ENCODE measurements around the gene PBX3. TPM values are rescaled to one million over a fixed set of nuclear protein-coding genes. Genes with fewer than 3 reads are reported as not detected.

PBX3 gene
- total RNA-seq, 2 donors from 2014 or later = 37.5 to 46.1 TPM

DNA sequence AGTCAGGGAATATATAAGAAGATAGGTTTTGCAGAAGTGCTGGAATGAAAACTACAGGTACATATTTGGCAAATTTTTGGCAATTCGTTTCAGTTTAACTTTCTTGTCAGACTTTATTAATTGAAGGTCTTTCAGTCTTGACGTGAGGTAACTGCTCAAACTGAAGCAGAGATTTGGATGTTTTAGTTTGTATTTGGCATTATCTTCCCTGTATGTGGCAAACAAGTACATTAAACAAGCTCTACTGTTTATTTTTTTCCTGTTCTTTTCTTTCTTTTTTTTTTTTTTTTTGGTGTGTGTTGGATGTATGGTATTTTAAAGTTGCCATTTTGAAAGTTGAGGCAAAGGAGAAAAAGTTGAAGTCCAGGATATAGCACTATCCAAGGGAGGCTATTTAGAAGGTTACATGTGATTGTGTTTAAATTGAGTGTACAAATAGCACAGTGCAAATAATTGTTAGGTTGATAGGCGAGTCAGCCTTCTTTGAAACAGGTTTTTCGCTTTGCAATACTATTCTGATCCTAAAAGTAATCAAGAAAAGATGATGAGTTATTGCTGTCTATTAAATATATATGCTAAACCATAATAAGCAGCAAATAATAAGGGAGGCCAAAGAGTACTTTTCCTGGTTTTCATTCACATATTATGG lies 2.2 kb downstream of the PBX3 start:
- Mint-ChIP-seq H3K27ac (no peak overlapping the region), H3K9me3 (no peaks in the 10 kb centered on the region), H3K4me1 (peaks cover 47% of the 10 kb centered on the region), H3K4me3 (peak overlapping the region; percentile 82), H3K36me3 (ENCODE audit: low read depth) (no peaks in the 10 kb centered on the region), H3K27me3 (ENCODE audit: insufficient read depth) (peaks cover 12% of the 10 kb centered on the region)
- no peak for DNase-seq
- WGBS, 2 experiments (ENCODE audit: insufficient coverage in 1 of 2, insufficient read length in 1 of 2) = 49 to 67% methylated on average over 1 to 4 of the region's 4 CpGs
- peaks cover 5% of the 10 kb centered on the region for H3K36me3 ChIP-seq (ENCODE audit: control insufficient read depth, insufficient read depth, low read length)
- H3K9me3 ChIP-seq (ENCODE audit: control insufficient read depth, low read length) = no peaks in the 10 kb centered on the region
- TF ChIP-seq, protein P1, sequence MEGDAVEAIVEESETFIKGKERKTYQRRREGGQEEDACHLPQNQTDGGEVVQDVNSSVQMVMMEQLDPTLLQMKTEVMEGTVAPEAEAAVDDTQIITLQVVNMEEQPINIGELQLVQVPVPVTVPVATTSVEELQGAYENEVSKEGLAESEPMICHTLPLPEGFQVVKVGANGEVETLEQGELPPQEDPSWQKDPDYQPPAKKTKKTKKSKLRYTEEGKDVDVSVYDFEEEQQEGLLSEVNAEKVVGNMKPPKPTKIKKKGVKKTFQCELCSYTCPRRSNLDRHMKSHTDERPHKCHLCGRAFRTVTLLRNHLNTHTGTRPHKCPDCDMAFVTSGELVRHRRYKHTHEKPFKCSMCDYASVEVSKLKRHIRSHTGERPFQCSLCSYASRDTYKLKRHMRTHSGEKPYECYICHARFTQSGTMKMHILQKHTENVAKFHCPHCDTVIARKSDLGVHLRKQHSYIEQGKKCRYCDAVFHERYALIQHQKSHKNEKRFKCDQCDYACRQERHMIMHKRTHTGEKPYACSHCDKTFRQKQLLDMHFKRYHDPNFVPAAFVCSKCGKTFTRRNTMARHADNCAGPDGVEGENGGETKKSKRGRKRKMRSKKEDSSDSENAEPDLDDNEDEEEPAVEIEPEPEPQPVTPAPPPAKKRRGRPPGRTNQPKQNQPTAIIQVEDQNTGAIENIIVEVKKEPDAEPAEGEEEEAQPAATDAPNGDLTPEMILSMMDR (conservative IDR thresholded peaks at IDR 0.05) = no peak
- peak overlapping the region; percentile 55 for H3K9ac ChIP-seq (ENCODE audit: extremely low read depth, low read length, poor library complexity, severe bottlenecking)
- no peaks in the 10 kb centered on the region for H3K27me3 ChIP-seq (ENCODE audit: control insufficient read depth, insufficient read depth, low read length, poor library complexity, severe bottlenecking)
- H3K4me1 ChIP-seq (ENCODE audit: control insufficient read depth, insufficient read depth, low read length) = peaks cover 6% of the 10 kb centered on the region
- H3K27ac ChIP-seq (ENCODE audit: low read depth, low read length) = no peak overlapping the region
- peak overlapping the region; percentile 90 for H3K4me3 ChIP-seq (ENCODE audit: low read length)

DNA sequence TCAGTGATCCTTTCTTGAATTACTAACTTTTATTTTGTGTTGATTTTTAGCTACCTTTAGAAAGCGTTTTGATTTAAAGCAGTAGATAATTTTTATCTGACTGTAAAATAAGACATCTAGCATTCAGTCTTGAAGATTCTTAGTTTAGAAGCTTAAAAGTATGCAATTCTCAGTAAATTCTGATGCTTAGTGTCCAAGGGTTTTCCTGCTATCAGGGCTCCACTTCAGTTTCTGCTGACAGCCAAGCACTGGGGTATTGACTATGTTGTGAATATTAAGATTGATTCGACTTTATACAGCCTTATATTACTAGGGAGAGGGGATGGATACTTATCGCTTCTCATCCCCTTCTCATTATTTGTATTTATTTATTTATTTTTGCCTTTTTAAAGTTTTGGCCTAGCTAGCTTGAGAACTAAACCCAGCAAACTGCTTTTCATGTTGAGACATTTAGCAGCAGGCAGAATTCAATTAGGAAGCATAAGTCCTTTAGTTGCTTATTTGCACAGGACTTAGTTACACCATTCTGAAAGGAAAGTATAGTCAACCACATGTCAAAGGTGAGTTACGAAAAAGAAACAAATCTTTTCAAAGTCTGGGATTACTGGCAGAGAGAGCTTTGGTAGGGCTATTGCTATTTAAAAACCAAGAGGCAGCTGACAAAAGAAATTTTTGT lies 2.9 kb downstream of the PBX3 start:
- H3K27me3 Mint-ChIP-seq (ENCODE audit: insufficient read depth) = peaks cover 5% of the 10 kb centered on the region
- no peaks in the 10 kb centered on the region for H3K36me3 Mint-ChIP-seq (ENCODE audit: low read depth)
- Histone ChIP-seq H3K9me3 (ENCODE audit: control insufficient read depth, low read length) (no peaks in the 10 kb centered on the region), H3K9ac (ENCODE audit: extremely low read depth, low read length, poor library complexity, severe bottlenecking) (peak overlapping the region; percentile 55), H3K4me1 (ENCODE audit: control insufficient read depth, insufficient read depth, low read length) (peaks cover 9% of the 10 kb centered on the region), H3K4me3 (ENCODE audit: low read length) (peak overlapping the region; percentile 90), H3K27me3 (ENCODE audit: control insufficient read depth, insufficient read depth, low read length, poor library complexity, severe bottlenecking) (no peaks in the 10 kb centered on the region), H3K36me3 (ENCODE audit: control insufficient read depth, insufficient read depth, low read length) (peaks cover 5% of the 10 kb centered on the region), H3K27ac (ENCODE audit: low read depth, low read length) (peak overlapping the region; percentile 1)
- no peaks in the 10 kb centered on the region for H3K9me3 Mint-ChIP-seq
- 54 to 68% methylated on average over 2 to 3 of the region's 4 CpGs for WGBS, 2 experiments (ENCODE audit: insufficient coverage in 1 of 2, insufficient read length in 1 of 2)
- TF ChIP-seq, protein P1 (conservative IDR thresholded peaks at IDR 0.05) = no peak
- H3K27ac Mint-ChIP-seq = peak overlapping the region; percentile 44
- H3K4me3 Mint-ChIP-seq = peak overlapping the region; percentile 82
- peaks cover 49% of the 10 kb centered on the region for H3K4me1 Mint-ChIP-seq
- no peak for DNase-seq

GRCh38 chr9:125750627-125751011 lies 3.4 kb downstream of the PBX3 start:
- Histone ChIP-seq H3K4me3 (ENCODE audit: low read length) (peak overlapping the region; percentile 90), H3K9me3 (ENCODE audit: control insufficient read depth, low read length) (no peaks in the 10 kb centered on the region), H3K36me3 (ENCODE audit: control insufficient read depth, insufficient read depth, low read length) (peaks cover 5% of the 10 kb centered on the region), H3K9ac (ENCODE audit: extremely low read depth, low read length, poor library complexity, severe bottlenecking) (peak overlapping the region; percentile 55), H3K27me3 (ENCODE audit: control insufficient read depth, insufficient read depth, low read length, poor library complexity, severe bottlenecking) (no peaks in the 10 kb centered on the region), H3K4me1 (ENCODE audit: control insufficient read depth, insufficient read depth, low read length) (peaks cover 12% of the 10 kb centered on the region), H3K27ac (ENCODE audit: low read depth, low read length) (peak overlapping the region; percentile 1)
- 25% methylated on average over 5 of the region's 6 CpGs; no CpG with 5 or more reads in 1 of the 2 experiments for WGBS, 2 experiments (ENCODE audit: insufficient coverage in 1 of 2, insufficient read length in 1 of 2)
- TF ChIP-seq, protein P1 (conservative IDR thresholded peaks at IDR 0.05) = no peak
- Mint-ChIP-seq H3K27me3 (ENCODE audit: insufficient read depth) (peaks cover 2% of the 10 kb centered on the region), H3K4me1 (peaks cover 48% of the 10 kb centered on the region), H3K4me3 (peak overlapping the region; percentile 82), H3K27ac (peak overlapping the region; percentile 44), H3K9me3 (no peaks in the 10 kb centered on the region), H3K36me3 (ENCODE audit: low read depth) (no peaks in the 10 kb centered on the region)
- DNase-seq = no peak
